HG02588 (cell line): Measurements from ENCODE around the gene ITPR2.
"Not testable (repeated sequence)": the region's sequence is repeated elsewhere in the genome, so short reads cannot be mapped to it uniquely, and the experiment has no call there.

Source experiments
- ATAC-seq: cut with Tn5 transposase; IDR thresholded peaks from one replicate; pipeline ENCODE4 v1.9.1; 2021; ENCODE audit warnings: mild to moderate bottlenecking, moderate library complexity; ENCODE audit not compliant: unreplicated experiment

ITPR2 gene

GRCh38 chr12:26636710-26637328 is 196.2 kb downstream of the ITPR2 start:
- ATAC-seq = no peak

- ATAC-seq = no peak
Measured at GRCh38 chr12:26633591-26634210, 199.3 kb downstream of the ITPR2 start.

GRCh38 chr12:26632756-26633155 is 200.2 kb downstream of the ITPR2 start:
- ATAC-seq = no peak

DNA sequence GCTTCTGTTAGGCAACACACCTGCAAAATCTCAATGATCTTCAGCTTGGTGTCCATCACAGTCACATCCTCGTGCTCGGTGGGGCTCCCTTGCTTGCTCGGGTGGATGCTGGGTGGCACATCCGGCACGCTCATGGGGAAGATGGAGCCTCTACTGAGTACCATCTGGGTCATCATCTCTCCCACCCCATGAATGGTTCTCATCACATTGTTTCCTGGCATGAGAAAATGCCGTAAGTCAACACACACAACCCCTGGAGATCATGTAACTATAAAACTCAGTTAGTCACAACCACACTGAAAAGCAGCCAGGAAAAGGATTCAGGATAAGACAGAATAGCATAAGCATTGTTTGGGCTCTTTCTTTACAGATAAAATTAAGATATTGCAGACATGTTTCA is 201.1 kb downstream of the ITPR2 start:
- ATAC-seq = no peak

DNA sequence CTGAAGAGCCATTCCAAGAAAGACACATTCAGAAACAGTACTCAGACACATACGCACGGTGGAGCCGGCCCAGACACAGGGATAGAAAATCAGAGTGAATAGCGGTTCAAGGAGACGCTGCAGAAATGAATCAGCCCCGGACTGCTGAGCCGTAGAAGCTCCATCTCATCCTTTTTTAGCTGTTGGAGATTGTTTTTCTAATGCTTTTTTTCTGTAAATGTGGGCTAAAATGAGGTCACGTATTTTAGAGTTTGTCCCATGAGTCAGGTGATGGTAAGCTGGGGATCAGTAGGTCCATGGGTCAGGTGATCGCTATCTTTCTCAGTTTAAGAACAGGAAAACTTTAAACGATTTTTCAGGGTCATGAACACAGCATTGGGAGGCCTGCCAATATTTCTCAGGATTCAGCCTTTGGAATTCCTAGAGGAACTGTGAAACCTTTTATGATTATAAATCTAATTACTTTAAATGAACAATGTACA is 202.4 kb downstream of the ITPR2 start:
- ATAC-seq = no peak

DNA sequence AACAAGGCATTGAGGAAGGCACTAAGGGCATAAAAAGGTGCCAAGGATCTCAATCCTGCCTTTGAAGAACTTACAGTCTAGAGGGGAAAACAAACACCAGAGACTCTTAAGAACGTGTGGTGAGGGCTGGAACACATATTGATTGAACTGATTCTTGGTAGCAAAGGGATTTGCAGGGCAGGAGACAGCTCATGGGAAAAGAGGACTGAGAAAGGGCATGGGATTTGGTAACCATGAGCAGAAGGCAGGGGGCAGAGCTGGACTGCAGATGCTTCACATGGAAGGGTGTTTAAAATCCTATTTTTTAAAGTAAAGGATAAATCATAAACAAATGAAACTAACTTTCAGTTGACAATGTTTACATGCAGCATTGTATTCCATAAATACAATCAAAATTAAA is 203.1 kb downstream of the ITPR2 start:
- no peak for ATAC-seq

GRCh38 chr12:26628234-26628633 is 204.8 kb downstream of the ITPR2 start:
- no peak for ATAC-seq

DNA sequence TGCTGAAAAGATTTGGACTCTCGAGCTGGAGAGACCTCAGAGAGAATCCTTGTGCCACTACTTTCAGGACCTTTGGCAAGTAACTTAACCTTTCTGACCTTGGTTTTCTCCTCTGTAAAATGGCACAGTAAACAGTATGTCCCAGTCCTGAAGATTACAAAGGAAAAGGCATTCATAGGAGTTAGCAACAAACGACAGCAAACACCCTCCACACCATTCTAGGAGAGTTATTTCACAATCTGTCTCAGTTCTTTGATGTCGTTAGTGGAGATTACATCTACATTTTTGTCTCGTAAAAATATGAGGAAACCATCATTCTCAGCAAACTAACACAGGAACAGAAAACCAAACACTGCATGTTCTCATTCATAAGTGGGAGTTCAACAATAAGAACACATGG is 205.7 kb downstream of the ITPR2 start:
- ATAC-seq = no peak

DNA sequence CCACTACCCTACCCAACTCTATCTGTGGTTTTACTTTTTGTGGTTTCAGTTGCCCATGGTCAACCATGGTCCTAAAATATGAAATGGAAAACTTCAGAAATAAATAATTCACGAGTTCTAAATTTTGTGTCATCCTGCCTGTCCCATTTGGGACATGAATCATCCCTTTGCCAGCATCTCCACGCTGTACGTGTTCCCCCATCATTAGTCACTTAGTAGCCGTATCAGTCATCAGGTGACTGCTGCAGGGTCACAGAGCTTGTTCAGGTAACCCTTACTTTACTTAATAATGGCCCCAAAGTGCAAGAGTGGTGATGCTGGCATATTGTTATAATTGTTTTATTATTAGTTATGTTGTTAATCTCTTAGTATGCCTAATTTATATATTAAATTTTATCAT is 209.9 kb downstream of the ITPR2 start:
- no peak for ATAC-seq

GRCh38 chr12:26622601-26623000 is 210.4 kb downstream of the ITPR2 start:
- no peak for ATAC-seq

- ATAC-seq = no peak
Measured at GRCh38 chr12:26621932-26622331, 211.1 kb downstream of the ITPR2 start.

GRCh38 chr12:26620907-26621306 is 212.1 kb downstream of the ITPR2 start:
- no peak for ATAC-seq

- no peak for ATAC-seq
Measured at GRCh38 chr12:26617513-26617912, 215.5 kb downstream of the ITPR2 start.

DNA sequence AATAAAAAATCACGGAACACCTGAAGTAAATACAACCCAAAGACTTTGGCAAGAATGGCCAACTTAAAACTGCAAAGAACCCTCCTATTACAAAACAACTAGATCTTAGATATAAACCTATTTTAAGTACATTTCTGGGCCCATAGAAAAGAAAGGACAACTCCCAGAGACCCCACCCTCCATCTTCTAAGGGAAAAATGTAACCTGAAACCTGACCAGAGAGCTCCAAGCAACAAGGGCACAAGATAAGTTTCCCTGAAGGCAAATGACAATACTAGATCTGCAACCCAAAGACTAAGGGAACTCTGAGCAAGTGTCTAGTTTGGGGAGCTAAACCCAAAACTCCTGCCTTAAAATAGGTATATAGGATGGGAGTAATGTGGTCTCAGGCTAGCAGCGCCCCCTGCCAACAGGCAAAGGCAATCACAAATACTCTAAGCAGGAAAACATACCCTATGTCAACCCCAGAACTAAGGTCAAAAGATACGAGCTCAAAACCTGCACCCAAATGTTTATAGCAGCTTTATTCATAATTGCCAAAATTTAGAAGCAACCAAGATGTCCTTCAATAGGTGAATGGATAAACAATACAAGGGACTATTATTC is 218.9 kb downstream of the ITPR2 start:
- ATAC-seq = no peak

DNA sequence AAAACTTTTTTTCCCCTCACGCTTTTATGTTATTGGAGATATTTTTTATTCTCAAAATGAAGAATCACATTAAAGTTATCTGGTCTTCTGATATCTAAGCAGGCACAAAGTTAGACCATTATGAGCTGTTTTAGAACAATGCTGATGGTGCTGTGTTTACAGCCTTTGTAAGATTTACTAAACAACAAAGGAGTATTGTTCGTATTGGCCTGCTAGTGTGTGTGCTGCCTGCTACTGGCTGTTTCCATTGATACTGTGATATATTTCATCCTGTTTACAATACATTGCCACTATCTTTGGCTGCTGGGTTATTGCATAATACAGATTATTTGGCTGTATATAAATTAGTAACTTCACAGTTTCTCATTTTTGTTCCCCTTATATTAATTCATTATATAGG is 220.8 kb downstream of the ITPR2 start:
- no peak for ATAC-seq

DNA sequence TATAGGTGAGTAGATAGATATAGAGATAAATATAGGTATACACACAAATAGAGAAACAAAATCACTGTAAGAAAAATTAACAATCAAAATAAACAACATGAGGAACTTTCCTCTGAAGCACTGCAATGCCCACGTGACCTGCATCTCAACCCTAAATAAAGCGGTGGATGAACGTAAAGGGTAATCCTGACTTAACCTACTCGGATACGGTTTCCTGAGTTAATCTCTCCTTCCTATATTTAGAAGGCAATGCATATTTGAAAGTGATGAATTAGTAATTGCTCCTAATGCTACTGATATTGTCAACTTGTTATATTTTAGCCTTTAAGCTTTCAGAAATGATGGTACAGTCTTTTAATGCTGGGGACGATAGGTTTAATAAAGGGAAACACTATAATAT is 221.4 kb downstream of the ITPR2 start:
- no peak for ATAC-seq

DNA sequence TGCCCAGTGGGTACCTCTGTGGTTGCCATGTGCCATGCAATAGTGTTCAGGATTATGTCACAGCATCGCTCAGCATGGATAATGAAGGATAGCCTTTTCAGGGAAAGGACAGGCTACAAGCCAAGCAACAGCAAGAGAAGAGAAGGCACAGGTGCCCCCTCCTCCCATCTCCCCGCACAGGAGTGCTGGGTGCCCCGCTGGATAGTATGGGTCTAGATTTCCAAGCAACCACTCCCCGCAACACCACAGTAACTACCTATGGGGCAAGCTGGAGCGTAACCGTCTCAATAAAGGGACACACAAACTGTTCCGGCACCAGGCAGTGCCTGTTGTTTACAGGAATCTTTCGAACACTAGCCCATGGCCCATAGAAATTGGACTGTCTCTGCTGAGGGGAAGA is 222.2 kb downstream of the ITPR2 start:
- ATAC-seq = no peak

GRCh38 chr12:26609986-26610385 is 223.0 kb downstream of the ITPR2 start:
- ATAC-seq = no peak

- ATAC-seq = no peak
Measured at GRCh38 chr12:26608706-26609105, 224.3 kb downstream of the ITPR2 start.

DNA sequence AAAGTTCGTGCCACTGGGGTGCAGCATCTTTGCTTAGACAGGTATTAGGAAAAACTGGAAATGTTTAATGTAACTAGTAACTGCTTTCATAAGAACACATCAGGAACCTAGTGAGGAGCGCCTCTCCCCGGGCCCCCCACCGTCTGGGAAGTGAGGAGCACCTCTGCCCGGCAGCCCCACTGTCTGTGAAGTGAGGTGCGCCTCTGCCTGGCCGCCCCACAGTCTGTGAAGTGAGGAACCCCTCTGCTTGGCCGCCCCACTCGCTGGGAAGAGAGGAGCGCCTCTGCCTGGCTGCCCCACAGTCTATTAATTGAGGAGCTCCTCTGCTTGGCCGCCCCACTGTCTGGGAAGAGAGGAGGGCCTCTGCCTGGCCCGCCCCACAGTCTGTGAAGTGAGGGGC is 224.7 kb downstream of the ITPR2 start:
- ATAC-seq = no peak

DNA sequence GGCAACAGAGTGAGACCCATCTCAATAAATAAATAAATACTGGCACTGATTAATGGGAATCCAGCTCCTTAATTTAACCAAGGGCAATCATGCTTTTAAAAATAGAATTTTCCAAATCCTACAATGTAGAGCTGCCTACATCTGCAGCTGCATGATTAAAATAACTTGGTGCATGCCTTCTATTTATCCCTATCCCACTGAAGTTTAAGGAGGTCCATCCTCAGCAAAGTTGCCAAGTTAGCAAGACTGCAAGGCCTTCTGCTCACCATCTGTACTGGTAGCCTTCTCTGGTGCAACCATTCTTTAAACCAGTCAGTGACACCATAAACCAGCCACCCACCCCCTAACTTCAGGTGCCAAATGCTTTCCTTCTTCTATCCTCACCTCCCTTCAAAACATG is 226.1 kb downstream of the ITPR2 start:
- ATAC-seq = no peak

DNA sequence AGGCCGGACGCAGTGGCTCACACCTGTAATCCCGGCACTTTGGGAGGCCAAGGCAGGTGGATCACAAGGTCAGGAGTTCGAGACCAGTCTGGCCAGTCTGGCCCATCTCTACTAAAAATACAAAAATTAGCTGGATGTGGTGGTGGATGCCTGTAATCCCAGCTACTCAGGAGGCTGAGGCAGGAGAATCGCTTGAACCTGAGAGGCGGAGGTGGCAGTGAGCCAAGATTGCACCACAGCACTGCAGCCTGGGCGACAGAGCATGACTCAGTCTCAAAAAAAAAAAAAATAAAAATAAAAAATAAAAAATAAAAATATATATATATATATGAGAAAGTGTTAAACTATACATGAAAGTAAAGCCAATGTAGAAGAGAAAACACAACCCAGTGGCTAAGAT is 228.2 kb downstream of the ITPR2 start:
- ATAC-seq = not testable (repeated sequence)
